Nephron progenitor cell (in vitro differentiated cells): ENCODE results near the gene UBXN6.

Source experiments
- DNase-seq: peaks from one replicate; pipeline ENCODE4 v3.0.0; 2021
- H3K27ac Mint-ChIP-seq: 2 replicates; pipeline ENCODE4 v1.8.0; 2021; ENCODE audit warnings: mild to moderate bottlenecking, moderate library complexity, mixed read lengths
- H3K27me3 Mint-ChIP-seq: 2 replicates; pipeline ENCODE4 v1.8.0; 2021; ENCODE audit warnings: mild to moderate bottlenecking, low read depth, mixed read lengths; ENCODE audit not compliant: poor library complexity
- H3K36me3 Mint-ChIP-seq: 2 replicates; pipeline ENCODE4 v1.8.0; 2021; ENCODE audit warnings: low read depth, mixed read lengths
- H3K4me1 Mint-ChIP-seq: 2 replicates; pipeline ENCODE4 v1.8.0; 2021; ENCODE audit warnings: mixed read lengths
- H3K4me3 Mint-ChIP-seq: 2 replicates; pipeline ENCODE4 v1.8.0; 2021; ENCODE audit warnings: mild to moderate bottlenecking, moderate library complexity, mixed read lengths
- H3K9me3 Mint-ChIP-seq: 2 replicates; pipeline ENCODE4 v1.8.0; 2021; ENCODE audit warnings: mild to moderate bottlenecking, moderate library complexity, mixed read lengths
- TF ChIP-seq, protein P1 (sequence below): fragments of 200-600 bp; sonication (generic); IDR thresholded peaks from 2 replicates; pipeline ENCODE4 v1.5.0; 2021; ENCODE audit warnings: antibody characterized with exemption

The UBXN6 gene

DNA sequence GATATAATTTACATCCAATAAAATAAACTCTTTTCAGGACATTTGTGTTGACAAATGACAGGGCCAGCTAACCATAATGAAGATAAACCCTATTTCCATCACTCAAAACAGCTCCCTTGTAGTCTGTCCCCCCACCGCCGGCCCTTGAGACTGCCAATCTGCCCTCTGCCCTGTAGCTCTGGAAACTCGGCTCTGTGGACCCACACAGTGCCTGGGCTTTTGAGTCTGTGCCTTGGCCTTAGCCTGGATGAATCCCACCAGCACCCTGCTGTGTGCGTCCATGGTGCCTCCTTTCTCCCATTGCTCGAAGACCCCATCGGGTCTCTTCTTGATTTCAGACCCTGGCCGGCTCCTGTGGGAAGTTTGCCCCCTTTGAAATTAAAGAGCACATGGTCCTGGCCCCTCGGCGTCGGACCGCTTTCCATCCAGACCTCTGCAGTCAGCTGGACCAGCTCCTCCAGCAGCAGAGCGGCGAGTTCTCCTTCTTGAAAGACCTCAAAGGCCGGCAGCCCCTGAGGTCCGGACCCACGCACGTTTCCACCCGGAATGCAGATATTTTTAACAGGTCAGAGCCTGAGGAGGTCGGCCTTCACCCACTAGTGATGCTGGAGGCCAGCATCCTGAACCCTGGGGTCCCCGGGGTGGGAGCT, 29.1 kb downstream of the UBXN6 start:
- peak overlapping the region; percentile 83 for H3K27ac Mint-ChIP-seq
- H3K36me3 Mint-ChIP-seq, result peaks cover 73% of the 10 kb centered on the region
- H3K27me3 Mint-ChIP-seq, result no peaks in the 10 kb centered on the region

DNA sequence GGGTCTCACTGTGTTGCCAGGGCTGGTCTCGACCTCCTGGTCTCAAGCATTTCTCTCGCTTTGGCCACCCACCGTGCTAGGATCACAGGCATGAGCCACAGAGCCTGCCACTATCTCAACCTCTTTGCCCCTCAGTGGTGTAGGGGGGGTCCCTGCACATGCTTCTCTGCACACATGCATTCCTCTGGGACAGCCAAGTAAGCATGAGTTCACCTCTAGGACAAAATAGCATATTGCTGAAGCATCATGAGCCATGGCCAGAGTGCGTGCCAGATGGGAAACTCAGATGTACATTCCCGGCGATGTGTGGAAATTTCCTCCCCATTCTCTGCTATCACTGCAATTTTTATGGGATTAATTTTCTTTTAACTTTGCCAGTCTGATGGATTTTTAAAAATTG, 32.1 kb downstream of the UBXN6 start:
- peaks cover 4% of the 10 kb centered on the region for H3K4me1 Mint-ChIP-seq
- DNase-seq, result no peak
- H3K36me3 Mint-ChIP-seq, result peaks cover 57% of the 10 kb centered on the region
- H3K9me3 Mint-ChIP-seq, result no peaks in the 10 kb centered on the region
- H3K4me3 Mint-ChIP-seq, result no peak overlapping the region
- H3K27me3 Mint-ChIP-seq, result no peaks in the 10 kb centered on the region
- no peak overlapping the region for H3K27ac Mint-ChIP-seq
- TF ChIP-seq, protein P1, sequence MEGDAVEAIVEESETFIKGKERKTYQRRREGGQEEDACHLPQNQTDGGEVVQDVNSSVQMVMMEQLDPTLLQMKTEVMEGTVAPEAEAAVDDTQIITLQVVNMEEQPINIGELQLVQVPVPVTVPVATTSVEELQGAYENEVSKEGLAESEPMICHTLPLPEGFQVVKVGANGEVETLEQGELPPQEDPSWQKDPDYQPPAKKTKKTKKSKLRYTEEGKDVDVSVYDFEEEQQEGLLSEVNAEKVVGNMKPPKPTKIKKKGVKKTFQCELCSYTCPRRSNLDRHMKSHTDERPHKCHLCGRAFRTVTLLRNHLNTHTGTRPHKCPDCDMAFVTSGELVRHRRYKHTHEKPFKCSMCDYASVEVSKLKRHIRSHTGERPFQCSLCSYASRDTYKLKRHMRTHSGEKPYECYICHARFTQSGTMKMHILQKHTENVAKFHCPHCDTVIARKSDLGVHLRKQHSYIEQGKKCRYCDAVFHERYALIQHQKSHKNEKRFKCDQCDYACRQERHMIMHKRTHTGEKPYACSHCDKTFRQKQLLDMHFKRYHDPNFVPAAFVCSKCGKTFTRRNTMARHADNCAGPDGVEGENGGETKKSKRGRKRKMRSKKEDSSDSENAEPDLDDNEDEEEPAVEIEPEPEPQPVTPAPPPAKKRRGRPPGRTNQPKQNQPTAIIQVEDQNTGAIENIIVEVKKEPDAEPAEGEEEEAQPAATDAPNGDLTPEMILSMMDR, result no peak

More for the DNA sequence above, 29.1 kb downstream of the UBXN6 start:
- TF ChIP-seq, protein P1, result no peak
- Mint-ChIP-seq H3K4me3 (no peak overlapping the region), H3K4me1 (no peaks in the 10 kb centered on the region), H3K9me3 (no peaks in the 10 kb centered on the region)
- no peak for DNase-seq

DNA sequence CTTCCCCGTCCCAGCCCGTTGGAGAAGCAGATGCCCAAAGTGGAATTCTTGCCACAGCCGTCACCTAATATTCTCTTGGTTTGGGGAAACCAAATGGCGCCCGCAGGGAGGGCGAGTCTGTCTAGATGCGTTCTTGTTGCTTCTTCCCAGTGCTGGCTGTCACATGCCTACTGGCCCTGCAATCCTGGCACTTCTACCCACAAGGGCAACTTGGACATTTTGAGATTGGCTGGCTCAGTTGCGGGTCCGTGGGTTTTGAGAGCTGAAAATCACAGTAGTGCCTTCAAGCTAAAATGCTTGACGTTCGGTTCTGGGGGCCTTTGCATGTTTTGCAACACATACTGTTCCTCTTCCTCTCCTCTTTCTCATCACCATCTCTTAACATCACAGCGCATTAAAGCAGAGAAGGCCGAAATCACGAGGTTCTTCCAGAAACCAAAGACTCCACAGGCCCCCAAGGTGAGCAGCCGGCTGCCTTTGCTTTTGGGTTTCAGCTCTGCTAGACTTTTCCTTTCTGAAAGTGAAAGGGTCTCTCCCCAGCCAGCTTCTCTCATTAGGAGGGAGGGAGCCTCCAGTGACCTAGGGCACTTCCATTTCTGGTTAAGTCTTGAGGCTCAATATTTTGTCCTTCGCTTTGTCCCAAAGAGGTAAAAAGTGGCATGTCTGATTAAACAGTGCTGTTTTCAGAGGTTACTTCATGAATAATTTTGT, 34.0 kb downstream of the UBXN6 start:
- Mint-ChIP-seq H3K4me3 (no peak overlapping the region), H3K27me3 (no peaks in the 10 kb centered on the region), H3K27ac (peak overlapping the region; percentile 93)

DNA sequence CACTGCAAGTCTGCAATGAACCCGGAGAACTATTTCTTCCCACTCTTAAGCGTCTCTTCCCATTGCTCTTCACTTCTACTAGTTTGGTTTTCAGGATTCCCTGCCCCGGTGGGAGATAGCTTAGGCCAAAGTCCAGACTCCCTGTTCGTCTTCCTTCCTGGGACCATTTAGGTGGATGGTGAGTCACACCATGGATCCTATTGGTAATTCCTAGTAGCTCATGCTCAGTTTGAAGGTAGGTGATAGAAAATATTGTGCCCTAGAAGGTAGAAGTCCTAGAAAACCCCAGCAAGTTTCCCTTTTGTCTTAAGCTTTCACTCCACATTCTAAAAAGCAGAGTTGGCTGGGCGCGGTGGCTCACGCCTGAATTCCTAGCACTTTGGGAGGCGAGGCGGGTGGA, 41.3 kb downstream of the UBXN6 start:
- no peak overlapping the region for H3K4me3 Mint-ChIP-seq

More for the DNA sequence above, 34.0 kb downstream of the UBXN6 start:
- DNase-seq, result no peak
- TF ChIP-seq, protein P1, result no peak
- peaks cover 4% of the 10 kb centered on the region for H3K4me1 Mint-ChIP-seq
- H3K9me3 Mint-ChIP-seq, result no peaks in the 10 kb centered on the region
- H3K36me3 Mint-ChIP-seq, result peaks cover 46% of the 10 kb centered on the region

DNA sequence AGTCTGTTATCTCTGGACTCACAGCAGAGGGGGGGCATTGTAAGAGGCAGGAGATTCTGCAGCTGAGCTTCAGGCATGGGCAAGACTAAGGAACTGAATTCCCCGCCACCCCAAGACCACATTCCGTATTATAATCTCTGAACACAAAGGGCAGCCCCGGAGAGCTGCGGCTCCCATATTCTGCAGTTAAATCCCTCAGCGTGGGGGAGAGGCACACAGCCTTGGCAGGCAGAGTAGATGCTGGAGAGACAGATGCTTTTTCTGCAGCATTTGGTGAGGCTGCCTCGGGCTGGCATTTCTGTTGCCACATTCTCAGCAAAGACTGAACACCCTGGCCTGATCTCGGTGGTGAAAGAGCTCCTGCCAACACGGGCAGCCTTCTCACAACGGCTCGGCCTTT, 42.2 kb downstream of the UBXN6 start:
- TF ChIP-seq, protein P1, result no peak
- Mint-ChIP-seq H3K36me3 (peaks cover 54% of the 10 kb centered on the region), H3K4me1 (peaks cover 20% of the 10 kb centered on the region), H3K9me3 (no peaks in the 10 kb centered on the region), H3K27me3 (no peaks in the 10 kb centered on the region), H3K27ac (peak overlapping the region; percentile 95), H3K4me3 (no peak overlapping the region)
- no peak for DNase-seq

More for the DNA sequence above, 41.3 kb downstream of the UBXN6 start:
- Mint-ChIP-seq H3K9me3 (no peaks in the 10 kb centered on the region), H3K4me1 (peaks cover 20% of the 10 kb centered on the region), H3K27ac (peak overlapping the region; percentile 86), H3K36me3 (peaks cover 53% of the 10 kb centered on the region), H3K27me3 (no peaks in the 10 kb centered on the region)
- no peak for DNase-seq
- TF ChIP-seq, protein P1, result no peak
